Skeletal muscle tissue (tissue), 4 donors: ENCODE measurements around the gene NPHP4. TPM values are rescaled to one million over a fixed set of nuclear protein-coding genes. Genes with fewer than 3 reads are reported as not detected.
A peak's percentile ranks its signal among the peaks of the same experiment; 100 is the strongest.

ENCODE experiments used
- H3K27ac ChIP-seq: one replicate; pipeline ENCODE4 v1.7.0; 2013; ENCODE audit warnings: mild to moderate bottlenecking, low read depth, low read length, inconsistent platforms
- H3K27me3 ChIP-seq, 3 donors: one replicate each; pipeline ENCODE4 v1.7.0; 2013; ENCODE audit warnings: low read length in 3 of 3; ENCODE audit not compliant: control insufficient read depth in 3 of 3, insufficient read depth in 3 of 3
- H3K36me3 ChIP-seq, 3 donors: one replicate each; pipeline ENCODE4 v1.7.0; 2013; ENCODE audit warnings: low read length in 3 of 3; ENCODE audit not compliant: control insufficient read depth in 3 of 3, insufficient read depth in 3 of 3
- H3K4me1 ChIP-seq, 3 donors: one replicate each; pipeline ENCODE4 v1.7.0; 2013; ENCODE audit warnings: low read length in 3 of 3, mild to moderate bottlenecking in 3 of 3; ENCODE audit not compliant: control insufficient read depth in 3 of 3, insufficient read depth in 3 of 3
- H3K4me3 ChIP-seq, 3 donors: one replicate each; pipeline ENCODE4 v1.7.0; 2013; ENCODE audit warnings: low read length in 3 of 3
- H3K9ac ChIP-seq, 3 donors: one replicate each; pipeline ENCODE4 v1.7.0; 2013; ENCODE audit warnings: low read length in 3 of 3, mild to moderate bottlenecking in 3 of 3, moderate library complexity in 2 of 3, low read depth in 1 of 3
- H3K9me3 ChIP-seq, 3 donors: one replicate each; pipeline ENCODE4 v1.7.0; 2013; ENCODE audit warnings: low read length in 3 of 3; ENCODE audit not compliant: control insufficient read depth in 3 of 3
- total RNA-seq: library from RNA; depleted of rRNA; stranded (reverse); fragments of >200 nt; gene quantifications from one replicate; pipeline ENCODE4 v1.2.3, GENCODE V29; 2014
- donor health status: Osteomylitis.

The NPHP4 gene
- total RNA-seq, 1 donor from 2014 or later: 5.2 TPM

GRCh38 chr1:6005276-6005917, 13.2 kb upstream of the NPHP4 start:
- Histone ChIP-seq H3K36me3 (no peaks in the 10 kb centered on the region), H3K27ac (no peak overlapping the region), H3K9ac (peak overlapping the region in 1 of 3 donors; percentile 8), H3K4me1 (peaks cover 0 to 32% (median 17%) of the 10 kb centered on the region in 3 donors), H3K9me3 (no peaks in the 10 kb centered on the region), H3K4me3 (no peak overlapping the region), H3K27me3 (peaks cover 0 to 2% (median 0%) of the 10 kb centered on the region in 3 donors)

- Histone ChIP-seq H3K27ac (no peak overlapping the region), H3K9ac (no peak overlapping the region), H3K4me3 (no peak overlapping the region), H3K27me3 (peaks cover 0 to 2% (median 0%) of the 10 kb centered on the region in 3 donors), H3K4me1 (peaks cover 0 to 32% (median 17%) of the 10 kb centered on the region in 3 donors), H3K36me3 (no peaks in the 10 kb centered on the region), H3K9me3 (no peaks in the 10 kb centered on the region)
These were observed 12.3 kb upstream of the NPHP4 start for GRCh38 chr1:6004412-6005123.

DNA sequence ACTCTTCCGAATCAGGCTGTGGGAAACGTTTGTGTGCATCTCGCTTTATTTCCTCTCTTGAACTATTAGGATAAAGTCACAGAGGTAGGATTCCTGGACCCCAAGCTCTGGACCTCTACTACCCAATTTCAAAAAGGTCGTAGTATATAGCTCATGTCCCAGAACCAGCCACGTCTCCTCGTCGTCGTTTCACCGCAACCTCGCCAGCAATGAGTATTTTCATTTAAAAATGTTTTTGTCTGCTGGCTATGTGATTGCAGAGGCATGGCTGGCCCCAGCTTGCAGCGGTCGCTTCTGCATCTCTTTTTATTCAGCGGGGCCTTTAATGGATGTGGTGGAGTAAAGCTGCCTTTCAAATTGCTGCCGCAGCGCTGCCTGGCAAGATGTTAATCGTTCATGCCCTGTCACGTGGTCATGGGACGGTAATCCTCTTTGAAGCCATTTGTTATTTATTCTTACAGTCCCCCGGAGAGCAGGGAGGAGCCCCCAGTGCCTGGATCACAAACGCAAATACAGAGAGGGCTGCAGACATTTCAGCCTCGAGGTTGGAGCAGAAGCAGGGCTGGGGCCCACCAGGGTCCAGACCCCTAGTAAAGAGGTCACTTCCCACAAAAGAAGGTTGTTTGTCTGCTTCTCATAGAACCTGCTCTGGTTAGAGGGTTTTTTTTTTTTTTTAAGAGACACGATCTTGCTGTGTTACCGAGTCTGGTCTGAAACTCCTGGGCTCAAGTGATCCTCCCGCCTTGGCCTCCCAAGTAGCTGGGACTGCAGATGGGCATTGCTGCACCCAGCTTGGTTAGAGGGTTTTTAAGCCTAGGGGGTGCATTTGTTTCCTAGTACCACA, 11.6 kb upstream of the NPHP4 start:
- Histone ChIP-seq H3K27ac (no peak overlapping the region), H3K9ac (peak overlapping the region in 1 of 3 donors; percentile 76), H3K4me3 (no peak overlapping the region), H3K36me3 (no peaks in the 10 kb centered on the region), H3K27me3 (peaks cover 0 to 2% (median 0%) of the 10 kb centered on the region in 3 donors), H3K4me1 (peaks cover 0 to 30% (median 17%) of the 10 kb centered on the region in 3 donors), H3K9me3 (no peaks in the 10 kb centered on the region)

- peak overlapping the region in 1 of 3 donors; percentile 76 for H3K9ac ChIP-seq
- H3K9me3 ChIP-seq: no peaks in the 10 kb centered on the region
- no peaks in the 10 kb centered on the region for H3K36me3 ChIP-seq
- peaks cover 0 to 30% (median 17%) of the 10 kb centered on the region in 3 donors for H3K4me1 ChIP-seq
- H3K4me3 ChIP-seq: peak overlapping the region in 2 of 3 donors; percentile 32 to 52
- H3K27ac ChIP-seq: peak overlapping the region; percentile 56
- H3K27me3 ChIP-seq: peaks cover 0 to 2% (median 0%) of the 10 kb centered on the region in 3 donors
These were observed 10.7 kb upstream of the NPHP4 start for GRCh38 chr1:6002714-6003501.

DNA sequence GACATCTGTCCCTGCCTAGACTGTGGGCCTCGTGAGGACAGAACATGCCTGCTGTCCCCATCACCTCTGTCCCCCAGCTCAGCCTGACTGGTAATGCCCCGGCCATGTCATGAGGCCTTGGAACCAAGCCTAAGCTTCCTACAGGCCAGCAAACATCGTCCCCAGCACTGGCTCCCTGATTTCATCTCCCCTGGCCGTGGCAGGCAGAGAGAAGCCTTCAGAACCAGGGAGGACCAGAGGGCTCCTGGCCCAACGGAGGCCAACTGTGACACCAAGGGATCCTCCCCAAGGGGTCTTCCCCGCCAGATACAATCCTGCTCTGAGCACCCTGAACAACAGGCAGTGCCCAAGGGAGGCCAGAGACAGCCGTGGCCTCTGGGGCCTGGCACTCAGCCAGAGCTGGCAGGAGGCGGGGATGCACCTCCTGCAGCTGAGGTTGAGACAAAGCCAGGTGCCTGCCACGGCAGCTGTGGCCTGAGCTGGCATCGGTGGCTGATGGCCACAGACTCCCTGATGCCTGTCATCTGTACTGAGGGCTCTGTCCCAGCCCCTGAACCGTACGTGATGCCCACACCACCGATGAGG, 9.9 kb upstream of the NPHP4 start:
- Histone ChIP-seq H3K27ac (peak overlapping the region; percentile 56), H3K9ac (peak overlapping the region in 1 of 3 donors; percentile 76), H3K27me3 (no peaks in the 10 kb centered on the region), H3K9me3 (no peaks in the 10 kb centered on the region), H3K36me3 (no peaks in the 10 kb centered on the region), H3K4me1 (peaks cover 0 to 30% (median 17%) of the 10 kb centered on the region in 3 donors), H3K4me3 (peak overlapping the region in 1 of 3 donors; percentile 52)

GRCh38 chr1:6000444-6001288, 8.4 kb upstream of the NPHP4 start:
- Histone ChIP-seq H3K27me3 (no peaks in the 10 kb centered on the region), H3K4me3 (no peak overlapping the region), H3K27ac (no peak overlapping the region)

DNA sequence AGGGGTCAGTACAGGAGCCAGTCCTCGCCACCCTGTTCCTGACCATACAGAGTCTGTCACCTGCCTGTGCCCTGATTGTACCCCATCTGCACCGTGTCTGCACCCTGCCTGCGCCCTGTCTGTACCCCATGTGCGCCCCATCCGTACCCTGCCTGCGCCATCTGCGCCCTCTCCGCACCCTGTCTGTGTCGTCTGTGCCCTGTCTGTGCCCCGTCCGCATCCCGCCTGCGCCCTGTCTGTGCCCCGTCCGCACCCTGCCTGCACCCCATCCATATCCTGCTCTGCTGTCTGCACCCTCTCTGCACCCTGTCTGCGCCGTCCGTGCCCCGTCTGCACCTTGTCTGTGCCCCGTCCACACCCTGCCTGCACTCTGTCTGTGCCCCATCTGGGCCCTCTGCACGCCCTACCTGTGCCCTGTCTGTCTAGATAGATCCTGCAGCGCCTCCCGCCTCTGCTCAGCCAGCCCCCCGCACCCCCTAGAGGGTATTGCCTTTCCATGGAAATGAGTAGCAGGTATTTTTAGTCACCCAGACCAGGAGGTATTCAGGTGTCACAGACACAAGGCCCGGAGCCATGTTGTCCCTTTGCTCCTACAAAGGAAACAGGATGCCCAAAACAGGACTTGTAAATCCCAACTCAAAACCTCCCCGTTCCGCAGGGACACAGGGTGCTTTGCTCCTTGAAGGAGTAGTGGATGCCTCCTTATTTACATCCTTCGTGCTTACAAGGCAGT, 7.7 kb upstream of the NPHP4 start:
- Histone ChIP-seq H3K36me3 (no peaks in the 10 kb centered on the region), H3K9me3 (no peaks in the 10 kb centered on the region), H3K27me3 (no peaks in the 10 kb centered on the region), H3K4me3 (no peak overlapping the region), H3K4me1 (peaks cover 0 to 30% (median 17%) of the 10 kb centered on the region in 3 donors), H3K27ac (no peak overlapping the region), H3K9ac (no peak overlapping the region)

More at GRCh38 chr1:6000444-6001288, 8.4 kb upstream of the NPHP4 start:
- Histone ChIP-seq H3K4me1 (peaks cover 0 to 30% (median 17%) of the 10 kb centered on the region in 3 donors), H3K9ac (no peak overlapping the region), H3K9me3 (no peaks in the 10 kb centered on the region), H3K36me3 (no peaks in the 10 kb centered on the region)

- Histone ChIP-seq H3K36me3 (no peaks in the 10 kb centered on the region), H3K27ac (no peak overlapping the region), H3K4me3 (no peak overlapping the region), H3K27me3 (no peaks in the 10 kb centered on the region), H3K4me1 (peaks cover 0 to 33% (median 18%) of the 10 kb centered on the region in 3 donors), H3K9ac (no peak overlapping the region), H3K9me3 (no peaks in the 10 kb centered on the region)
These were observed 6.7 kb upstream of the NPHP4 start for GRCh38 chr1:5998906-5999301.
